H1 (cell line): ENCODE data around the gene NAP1L5. TPM values are rescaled to one million over a fixed set of nuclear protein-coding genes. Genes with fewer than 3 reads are reported as not detected.

Experiments
- CTCF ChIA-PET: fragments of 300-600 bp; sonication (Branson Sonifier 250); formaldehyde crosslinking; loops from one replicate; lab custom pipeline; 2021; ENCODE audit not compliant: partially characterized antibody; lab: Charles Lee
- POLR2A ChIA-PET: fragments of 300-600 bp; sonication (Branson Sonifier 250); formaldehyde crosslinking; loops from one replicate; lab custom pipeline; 2021; ENCODE audit warnings: inconsistent platforms; ENCODE audit not compliant: partially characterized antibody; lab: Charles Lee
- DNase-seq, 2 experiments: peaks; one replicate each; pipeline versions ENCODE4 v3.0.0 to v3.0.0-alpha.2; 2010 to 2022; ENCODE audit warnings: low spot score in 2 of 2, low read depth in 1 of 2, mixed read lengths in 1 of 2
- FAIRE-seq: peaks from 2 replicates; lab custom pipeline; 2011; peaks lifted over from hg19 to GRCh38; lab: Jason Lieb, UNC
- H2AFZ ChIP-seq: 2 replicates; pipeline ENCODE4 v1.8.1; 2012; ENCODE audit warnings: low read length, inconsistent platforms
- H2AK5ac ChIP-seq: 2 replicates; pipeline ENCODE4 v1.6.1; 2013; ENCODE audit warnings: low read depth, low read length
- H2BK120ac ChIP-seq: replicated peaks from 2 replicates; pipeline ENCODE3; 2013; ENCODE audit warnings: low read depth, low read length, inconsistent platforms
- H2BK12ac ChIP-seq: 2 replicates; pipeline ENCODE4 v1.6.1; 2013; ENCODE audit warnings: low read depth, low read length
- H2BK15ac ChIP-seq: 2 replicates; pipeline ENCODE4 v1.6.1; 2013; ENCODE audit warnings: low read length
- H2BK20ac ChIP-seq: 2 replicates; pipeline ENCODE4 v1.6.1; 2013; ENCODE audit warnings: low read length
- H2BK5ac ChIP-seq: 2 replicates; pipeline ENCODE4 v1.6.1; 2013; ENCODE audit warnings: low read depth, low read length
- H3K14ac ChIP-seq: 2 replicates; pipeline ENCODE4 v1.6.1; 2013; ENCODE audit warnings: inconsistent platforms; ENCODE audit not compliant: insufficient read length
- H3K18ac ChIP-seq: 2 replicates; pipeline ENCODE4 v1.6.1; 2013; ENCODE audit warnings: low read length; ENCODE audit errors: extremely low read depth
- H3K23ac ChIP-seq: 2 replicates; pipeline ENCODE4 v1.6.1; 2013; ENCODE audit warnings: inconsistent platforms; ENCODE audit not compliant: insufficient read length
- H3K23me2 ChIP-seq: 2 replicates; pipeline ENCODE4 v1.6.1; 2013; ENCODE audit warnings: low read depth, low read length
- H3K27ac ChIP-seq: 2 replicates; pipeline ENCODE4 v1.6.1; 2011; ENCODE audit warnings: low read depth, low read length, inconsistent platforms
- H3K27me3 ChIP-seq, 4 experiments: replicated peaks in 1 of 4; 1 replicate in 1 of 4; 2 replicates in 3 of 4; pipeline versions ENCODE4 v1.6.1 to v1.8.1; 2011 to 2013; ENCODE audit warnings: low read length in 3 of 4, mild to moderate bottlenecking in 3 of 4, inconsistent platforms in 2 of 4, mixed read lengths in 2 of 4, moderate library complexity in 1 of 4; ENCODE audit not compliant: control insufficient read depth in 3 of 4, insufficient read depth in 3 of 4; ENCODE audit errors: extremely low read depth in 1 of 4
- H3K36me3 ChIP-seq, 4 experiments: 2 replicates each; pipeline versions ENCODE4 v1.6.1 to v1.8.1; 2011 to 2013; ENCODE audit warnings: mild to moderate bottlenecking in 4 of 4, low read length in 3 of 4, moderate library complexity in 2 of 4, control low read depth in 1 of 4, inconsistent platforms in 1 of 4; ENCODE audit not compliant: insufficient read depth in 4 of 4, control insufficient read depth in 2 of 4
- H3K4ac ChIP-seq: replicated peaks from 2 replicates; pipeline ENCODE3; 2013; ENCODE audit warnings: low read length, low read depth, mixed read lengths, inconsistent platforms; ENCODE audit not compliant: insufficient read length
- H3K4me1 ChIP-seq, 4 experiments: replicated peaks in 1 of 4; 1 replicate in 1 of 4; 2 replicates in 3 of 4; pipeline versions ENCODE4 v1.6.1 to v1.8.1; 2011 to 2013; ENCODE audit warnings: low read length in 3 of 4, inconsistent platforms in 2 of 4, mixed read lengths in 1 of 4; ENCODE audit not compliant: insufficient read depth in 4 of 4, control insufficient read depth in 3 of 4
- H3K4me2 ChIP-seq, 2 experiments: 2 replicates each; pipeline versions ENCODE4 v1.6.1 to v1.8.1; 2011 to 2013; ENCODE audit warnings: low read depth in 2 of 2, low read length in 2 of 2, control low read depth in 1 of 2, inconsistent platforms in 1 of 2, mild to moderate bottlenecking in 1 of 2; ENCODE audit not compliant: insufficient read depth in 1 of 2
- H3K4me3 ChIP-seq, 4 experiments: fragments of 200-600, 300-600 bp in 1 of 4; sonication (generic), shearing (Covaris generic), sonication (Bioruptor Twin) in 1 of 4; 2 replicates each; pipeline versions ENCODE4 v1.5.1 to v1.8.1; 2011 to 2016; ENCODE audit warnings: low read length in 4 of 4, low read depth in 3 of 4, control low read depth in 2 of 4, inconsistent platforms in 2 of 4, mild to moderate bottlenecking in 2 of 4, mixed read lengths in 1 of 4, moderate library complexity in 1 of 4; ENCODE audit not compliant: insufficient read depth in 2 of 4; ENCODE audit errors: extremely low read depth in 1 of 4
- H3K56ac ChIP-seq: replicated peaks from 2 replicates; pipeline ENCODE3; 2013; ENCODE audit warnings: low read depth, mild to moderate bottlenecking, mixed read lengths, low read length, inconsistent platforms; ENCODE audit not compliant: insufficient read length
- H3K79me1 ChIP-seq: 2 replicates; pipeline ENCODE4 v1.6.1; 2013; ENCODE audit warnings: low read depth, low read length, control low read depth
- H3K79me2 ChIP-seq, 2 experiments: 2 replicates each; pipeline versions ENCODE4 v1.6.1 to v1.8.1; 2012 to 2013; ENCODE audit warnings: low read length in 2 of 2, mild to moderate bottlenecking in 2 of 2, inconsistent platforms in 1 of 2; ENCODE audit not compliant: insufficient read depth in 2 of 2, control insufficient read depth in 1 of 2
- H3K9ac ChIP-seq, 4 experiments: replicated peaks in 1 of 4; 1 replicate in 1 of 4; 2 replicates in 3 of 4; pipeline versions ENCODE4 v1.6.1 to v1.8.1; 2011 to 2013; ENCODE audit warnings: low read depth in 3 of 4, low read length in 3 of 4, control low read depth in 2 of 4, mild to moderate bottlenecking in 2 of 4, moderate library complexity in 2 of 4, inconsistent platforms in 1 of 4; ENCODE audit errors: extremely low read depth in 1 of 4
- H3K9me3 ChIP-seq, 2 experiments: 2 replicates each; pipeline versions ENCODE4 v1.6.1 to v1.8.1; 2012 to 2013; ENCODE audit warnings: mild to moderate bottlenecking in 2 of 2, moderate library complexity in 2 of 2, control low read depth in 1 of 2, inconsistent platforms in 1 of 2, low read depth in 1 of 2, low read length in 1 of 2, mixed read lengths in 1 of 2; ENCODE audit not compliant: insufficient read depth in 2 of 2
- H4K20me1 ChIP-seq, 2 experiments: replicated peaks in 1 of 2; 2 replicates each; pipeline versions ENCODE3 to v1.8.1; 2011 to 2013; ENCODE audit warnings: inconsistent platforms in 2 of 2, low read length in 2 of 2, mild to moderate bottlenecking in 1 of 2; ENCODE audit not compliant: insufficient read depth in 2 of 2, control insufficient read depth in 1 of 2
- H4K5ac ChIP-seq: 2 replicates; pipeline ENCODE4 v1.6.1; 2013; ENCODE audit warnings: low read length, low read depth, mixed read lengths, inconsistent platforms; ENCODE audit not compliant: insufficient read length
- H4K8ac ChIP-seq: 2 replicates; pipeline ENCODE4 v1.8.0; 2013; ENCODE audit warnings: mild to moderate bottlenecking, moderate library complexity, low read length, inconsistent platforms; ENCODE audit not compliant: insufficient read depth; ENCODE audit errors: extremely low read depth
- H4K91ac ChIP-seq: replicated peaks from 2 replicates; pipeline ENCODE3; 2013; ENCODE audit warnings: low read length, mixed read lengths, inconsistent platforms; ENCODE audit not compliant: insufficient read length
- POLR2A ChIP-seq, 2 experiments: IDR thresholded peaks; 1 replicate in 1 of 2; 2 replicates in 1 of 2; pipeline ENCODE4 v1.6.1; 2011; ENCODE audit warnings: low read depth in 2 of 2, low read length in 2 of 2, mild to moderate bottlenecking in 2 of 2; ENCODE audit errors: control extremely low read depth in 1 of 2
- WGBS, 2 experiments: shearing (Covaris generic) in 1 of 2; methylation state at CpG; one replicate each; pipeline versions ENCODE4 v1.1.6 to v1.1.7; 2013 to 2015; ENCODE audit warnings: low lambda C conversion rate in 2 of 2, mixed read lengths in 2 of 2, inconsistent platforms in 1 of 2, low coverage in 1 of 2, missing lambda C conversion rate in 1 of 2; ENCODE audit not compliant: insufficient replicate concordance in 2 of 2, insufficient coverage in 1 of 2, insufficient read length in 1 of 2; ENCODE audit errors: extremely low coverage in 1 of 2, missing lambda C conversion rate in 1 of 2; 5-methylcytosine and 5-hydroxymethylcytosine counted together
- polyA plus RNA-seq, 7 experiments: library from polyadenylated mRNA; depleted of rRNA in 3 of 7; stranded (reverse) in 5 of 7; unstranded in 2 of 7; fragments of >200 nt in 5 of 7; fragments of 200-250 nt in 2 of 7; gene quantifications; 1 replicate in 5 of 7; 2 replicates in 1 of 7; 4 replicates in 1 of 7; pipeline versions ENCODE4 v1.2.1 to v1.2.3, GENCODE V29; 2011 to 2013; ENCODE audit warnings: missing spikeins in 2 of 7, mixed read lengths in 2 of 7
- total RNA-seq: library from RNA; stranded (reverse); fragmentation: NEBNext Ultra II Directional; extraction: Animal tissue kit (Norgen Biotek cat#: 25700); gene quantifications from 2 replicates; pipeline ENCODE4 v1.2.1, GENCODE V29; 2021

Gene NAP1L5
- total and polyA plus RNA-seq, 2 of the 8 experiments (the other 6 are each of a cell fraction or from before 2014, with no cell fraction given), result 1.3 to 2.7 TPM

DNA sequence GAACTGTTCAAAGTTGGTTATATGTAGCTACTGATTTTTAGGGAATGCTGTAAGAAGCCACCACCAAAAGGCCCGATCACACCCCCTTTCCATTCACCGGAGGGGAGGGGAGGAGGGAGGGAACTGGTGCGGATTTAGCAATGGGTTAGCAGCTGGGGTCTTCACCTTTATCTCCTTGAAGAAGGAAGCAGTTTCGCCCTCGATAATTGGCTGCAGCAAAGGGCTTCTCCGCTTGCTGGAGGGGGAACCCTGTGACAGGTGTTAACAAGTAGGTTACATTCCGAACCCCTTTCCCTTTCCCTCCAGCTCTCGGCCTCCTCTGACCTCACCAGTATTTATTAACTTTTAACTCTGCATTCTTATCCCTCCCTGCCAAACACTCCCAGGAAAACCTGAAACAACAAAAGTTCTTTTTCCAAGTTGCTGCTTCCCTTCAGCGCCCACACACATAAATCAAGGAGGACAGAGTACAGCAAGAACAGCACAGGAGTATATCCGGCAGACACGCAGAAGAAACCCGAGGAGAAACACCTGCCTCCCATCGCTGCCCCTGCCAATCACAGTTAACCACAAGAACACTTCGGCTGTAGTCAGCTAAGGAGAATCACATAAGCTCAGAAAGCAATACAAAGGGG, 39.8 kb upstream of the NAP1L5 start:
- Histone ChIP-seq H3K4me1 (peaks cover 6 to 28% (median 11%) of the 10 kb centered on the region in 4 experiments; a peak in 6 of 7 replicates), H2BK12ac (no peak overlapping the region), H2BK20ac (no peak overlapping the region), H3K56ac (no peak overlapping the region), H3K9me3 (no peaks in the 10 kb centered on the region), H3K9ac (no peak overlapping the region), H2AK5ac (no peak overlapping the region), H3K4me2 (peak overlapping the region; percentile 8 to 21; a peak in 1 of 4 replicates), H3K4me3 (no peak overlapping the region), H3K23ac (no peak overlapping the region), H2BK15ac (no peak overlapping the region), H2AFZ (no peak overlapping the region), H3K79me2 (no peaks in the 10 kb centered on the region), H3K27me3 (no peaks in the 10 kb centered on the region), H3K4ac (no peak overlapping the region), H2BK5ac (no peak overlapping the region), H4K20me1 (no peaks in the 10 kb centered on the region), H3K18ac (no peak overlapping the region), H4K8ac (no peak overlapping the region), H2BK120ac (no peak overlapping the region), H4K5ac (no peak overlapping the region), H3K23me2 (no peaks in the 10 kb centered on the region), H3K14ac (no peak overlapping the region), H3K36me3 (no peaks in the 10 kb centered on the region; a peak in 1 of 8 replicates), H3K27ac (no peak overlapping the region), H3K79me1 (no peaks in the 10 kb centered on the region), H4K91ac (no peak overlapping the region)
- ChIA-PET POLR2A (interaction anchor here (1.2 to 3.1 kb wide), 2 partner anchors 12 to 145 kb away, joined by 4 to 20 read pairs; partner anchors contain the start of gene HERC3), CTCF (interaction anchor here (0.8 to 1.3 kb wide), 3 partner anchors 9 to 23 kb away, joined by 3 to 6 read pairs (median 3); no protein-coding TSS in a partner anchor)
- FAIRE-seq, result no peak
- 75% methylated on average over 14 of the region's 14 CpGs; no CpG with 5 or more reads in 1 of the 2 experiments for WGBS, 2 experiments
- no peak for DNase-seq
- TF ChIP-seq POLR2A (IDR thresholded peaks at IDR 0.05; ENCODE audit: control extremely low read depth in 1 of 2, low read depth in 2 of 2, low read length in 2 of 2), result no peak
